DMS53 treated with DMSO at 0.1 percent for 48 hours (cell line): ENCODE measurements around the gene TMIE.
A peak's percentile ranks its signal among the peaks of the same experiment; 100 is the strongest.

Source experiments
- DNase-seq: peaks from one replicate; lab custom pipeline; 2025; ENCODE audit not compliant: unreplicated experiment; lab: John Stamatoyannopoulos, UW

The TMIE gene, protein sequence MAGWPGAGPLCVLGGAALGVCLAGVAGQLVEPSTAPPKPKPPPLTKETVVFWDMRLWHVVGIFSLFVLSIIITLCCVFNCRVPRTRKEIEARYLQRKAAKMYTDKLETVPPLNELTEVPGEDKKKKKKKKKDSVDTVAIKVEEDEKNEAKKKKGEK

GRCh38 chr3:46701181-46701939 is at the start of gene TMIE:
Gene TMIE (plus strand): TSS chr3:46701392. CDS start chr3:46701488, 96 bp downstream.
- no peak for DNase-seq

GRCh38 chr3:46655271-46655670 is 45.9 kb upstream of the TMIE start:
- no peak for DNase-seq

GRCh38 chr3:46656778-46657556 is 44.2 kb upstream of the TMIE start:
- no peak for DNase-seq

- DNase-seq: no peak
These were observed 41.9 kb upstream of the TMIE start for GRCh38 chr3:46659285-46659684.

DNA sequence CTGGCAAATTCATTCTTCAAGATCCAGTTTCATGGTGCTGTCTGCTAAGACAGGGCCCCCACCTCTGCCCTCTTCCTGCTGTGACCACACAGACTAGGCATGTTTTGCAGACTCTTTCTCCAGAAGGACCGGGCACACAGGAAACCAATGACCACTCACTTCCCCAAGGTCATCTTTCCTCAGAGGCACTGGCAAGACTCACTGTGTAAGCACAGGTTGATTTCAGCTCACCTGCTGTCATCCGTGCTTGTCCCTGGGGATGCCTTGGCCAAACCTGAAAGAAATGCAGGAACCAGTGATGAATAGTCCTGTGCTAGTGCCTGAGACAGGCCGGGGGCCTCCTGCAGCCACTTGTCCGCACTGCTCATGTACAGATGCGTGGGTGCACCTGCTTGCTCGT is 41.2 kb upstream of the TMIE start:
- DNase-seq: no peak

DNA sequence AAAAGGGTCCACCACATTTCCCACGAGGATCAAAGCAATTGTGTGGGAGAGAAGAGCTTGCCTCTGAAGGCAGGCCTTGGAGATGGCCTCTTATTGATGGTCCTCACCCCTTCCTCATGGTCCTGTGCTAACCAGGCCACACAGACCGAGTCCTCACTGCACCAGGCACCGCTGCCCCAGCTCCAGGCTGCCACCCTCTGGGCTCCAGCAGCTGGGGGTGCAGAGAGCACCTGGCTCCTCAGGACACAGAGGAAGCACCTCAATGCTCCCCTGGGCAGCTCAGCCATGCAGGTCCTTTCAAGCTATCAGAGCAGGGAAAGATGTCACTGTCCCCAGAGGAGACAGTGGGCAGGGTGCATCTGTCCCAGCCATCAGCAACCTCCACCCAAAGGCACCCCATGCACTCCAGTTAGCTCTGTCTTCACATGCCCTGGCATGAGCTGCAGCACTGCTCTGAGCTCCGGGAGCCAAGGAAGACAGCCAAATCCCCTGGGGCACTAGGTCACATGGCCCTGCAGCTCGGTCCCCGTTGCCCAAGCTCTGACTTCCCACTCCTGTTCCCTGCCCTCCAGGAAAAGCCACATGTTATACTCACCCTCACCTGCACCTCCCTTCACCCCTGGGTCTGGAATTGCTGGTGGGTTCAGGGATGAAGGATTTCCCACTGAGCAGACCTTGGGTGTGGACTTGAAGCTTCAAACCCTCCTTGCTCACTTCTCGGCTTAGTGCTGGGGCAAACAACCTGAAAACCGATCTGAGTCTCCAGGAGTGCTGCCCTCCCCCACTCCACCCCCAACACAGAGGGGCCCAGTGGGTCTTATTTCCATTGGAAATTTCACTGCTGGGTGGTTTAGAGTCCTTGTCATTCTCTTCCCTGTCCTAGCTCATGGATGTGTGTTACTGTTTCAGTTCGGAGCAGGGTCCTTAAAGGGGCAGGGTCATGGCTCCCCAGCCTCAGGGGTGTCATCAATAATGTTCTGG is 40.4 kb upstream of the TMIE start:
- no peak for DNase-seq

GRCh38 chr3:46661776-46662766 is 39.1 kb upstream of the TMIE start:
- DNase-seq: no peak

DNA sequence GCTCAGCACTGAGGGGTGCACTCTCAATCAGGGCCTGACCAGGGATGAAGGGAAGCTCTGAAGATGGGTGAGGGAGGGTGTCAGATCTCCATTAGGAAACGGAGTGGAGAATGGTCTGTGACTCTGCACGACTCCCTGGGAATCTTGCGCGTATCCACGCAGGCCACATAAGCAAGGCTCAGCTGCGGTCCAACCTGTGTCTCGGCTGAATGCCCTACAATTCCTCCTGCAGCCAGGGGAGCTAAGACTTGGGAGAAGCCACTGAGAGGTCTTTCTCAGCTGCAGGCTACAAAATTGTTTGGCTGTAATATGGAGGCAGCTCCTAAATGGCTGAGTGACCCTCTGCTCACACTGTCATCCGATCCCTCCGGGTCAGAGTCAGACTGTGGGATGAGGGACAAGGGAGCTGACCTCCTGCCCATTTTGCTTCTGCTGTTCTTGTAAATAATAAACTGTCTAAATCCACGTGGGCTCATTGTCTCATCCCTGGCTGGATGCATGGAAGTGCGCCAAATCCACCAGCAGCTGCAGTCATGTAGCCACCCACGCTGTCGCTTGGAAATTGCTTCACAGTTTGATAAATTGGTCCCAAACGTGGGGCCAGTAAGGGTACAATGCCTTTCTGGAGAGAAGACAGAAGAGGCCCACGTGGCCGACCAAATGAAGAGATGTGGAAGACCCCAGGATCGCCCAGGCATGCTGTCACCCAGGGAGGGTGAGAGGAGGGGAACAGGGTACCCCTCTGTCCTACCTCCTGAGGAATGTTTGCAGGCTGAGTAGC is 38.2 kb upstream of the TMIE start:
- DNase-seq: no peak

DNA sequence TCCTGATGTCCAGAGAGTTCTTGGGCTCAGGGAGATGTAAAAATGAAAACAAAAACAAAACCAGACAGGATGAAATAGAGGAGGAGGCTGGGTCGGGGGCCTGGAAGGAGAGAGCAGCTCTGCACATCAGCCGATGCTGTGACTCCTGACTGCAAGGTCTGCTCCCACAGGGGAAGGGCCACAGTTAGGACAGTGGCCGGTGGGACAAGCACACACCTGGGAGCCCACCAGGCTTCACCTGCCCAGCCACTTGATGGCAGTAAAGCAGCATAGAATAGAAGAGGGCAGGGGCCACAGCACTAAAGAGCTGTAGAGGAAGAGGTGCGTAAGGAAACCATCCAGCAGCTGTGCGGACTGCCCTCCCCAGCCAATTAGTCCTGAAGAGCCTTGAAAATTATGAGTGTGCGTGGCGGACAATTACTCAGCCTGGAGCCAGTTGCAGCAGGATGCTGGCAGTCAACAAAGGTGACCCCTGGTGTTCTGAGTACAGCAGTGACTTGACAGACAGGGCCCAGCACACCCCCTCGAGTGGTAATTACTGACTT is 37.5 kb upstream of the TMIE start:
- peak; percentile 4 for DNase-seq

GRCh38 chr3:46664188-46664970 is 36.8 kb upstream of the TMIE start:
- no peak for DNase-seq

DNA sequence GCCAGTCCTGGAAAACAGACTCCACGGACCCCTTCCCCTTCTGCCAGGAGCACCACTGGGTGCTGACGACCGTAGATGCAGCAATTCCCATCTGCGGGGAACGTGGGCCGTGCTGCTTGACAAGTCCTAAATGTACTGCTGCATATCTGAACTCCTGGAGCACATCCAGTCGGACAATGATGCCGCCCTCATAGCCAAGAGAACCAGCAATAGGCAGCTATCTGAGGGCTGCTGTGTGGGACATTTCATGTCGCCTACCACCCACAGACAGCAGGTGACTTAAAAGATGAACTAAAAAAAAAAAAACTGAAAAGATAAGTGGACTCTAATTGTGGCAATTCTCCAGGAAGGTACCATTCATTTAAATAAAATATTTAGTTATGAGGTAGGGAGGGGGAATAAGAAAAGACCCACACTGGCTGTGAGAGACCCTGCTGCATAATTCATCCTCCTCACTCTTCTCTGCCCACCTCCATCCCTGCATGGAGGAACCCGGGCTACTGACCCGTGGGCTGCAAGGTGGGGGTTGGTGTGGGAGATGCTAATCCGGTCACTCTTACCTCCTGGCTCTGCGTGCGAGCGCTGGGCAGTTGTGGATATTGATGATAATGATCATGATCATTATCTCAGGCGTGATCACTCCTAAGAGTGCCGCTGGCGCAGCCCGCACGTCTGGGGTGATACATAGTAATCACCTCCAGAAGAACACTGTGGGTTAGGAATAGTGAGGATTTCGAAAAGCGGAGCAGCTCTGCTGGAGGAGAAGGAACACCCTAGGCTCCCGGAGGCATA is 36.0 kb upstream of the TMIE start:
- no peak for DNase-seq

DNA sequence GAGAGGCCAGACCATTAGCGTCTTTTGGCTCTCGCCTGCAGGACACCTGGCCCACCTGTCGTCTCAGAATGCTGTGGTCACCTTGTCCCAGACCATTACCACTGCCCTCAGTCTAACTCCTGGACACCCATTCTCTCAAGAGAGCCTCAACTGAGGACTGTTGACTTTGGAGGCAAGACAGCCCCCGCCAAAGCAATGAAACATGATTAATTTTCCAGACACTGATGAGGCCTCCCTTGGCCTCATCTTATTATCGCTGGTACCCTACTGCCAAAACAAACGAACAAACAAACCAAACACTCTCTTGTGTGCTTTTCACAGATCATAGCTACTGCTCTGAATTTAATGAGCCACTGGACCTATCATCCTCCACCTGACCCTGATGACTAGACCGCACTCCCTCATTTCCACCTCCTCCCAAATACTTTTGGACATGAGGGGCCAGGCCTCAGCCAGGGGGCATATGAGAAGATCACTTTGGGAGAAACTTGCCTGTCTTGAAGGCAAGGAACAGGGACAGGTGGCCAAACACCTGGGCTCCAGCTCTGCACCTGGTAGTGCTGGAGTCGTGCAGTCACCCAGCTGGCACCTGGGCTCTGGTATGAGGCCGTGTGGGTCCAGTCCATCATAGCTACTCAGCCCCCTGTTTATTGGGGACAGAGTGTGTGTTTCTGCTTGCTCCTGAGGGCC is 35.3 kb upstream of the TMIE start:
- no peak for DNase-seq

DNA sequence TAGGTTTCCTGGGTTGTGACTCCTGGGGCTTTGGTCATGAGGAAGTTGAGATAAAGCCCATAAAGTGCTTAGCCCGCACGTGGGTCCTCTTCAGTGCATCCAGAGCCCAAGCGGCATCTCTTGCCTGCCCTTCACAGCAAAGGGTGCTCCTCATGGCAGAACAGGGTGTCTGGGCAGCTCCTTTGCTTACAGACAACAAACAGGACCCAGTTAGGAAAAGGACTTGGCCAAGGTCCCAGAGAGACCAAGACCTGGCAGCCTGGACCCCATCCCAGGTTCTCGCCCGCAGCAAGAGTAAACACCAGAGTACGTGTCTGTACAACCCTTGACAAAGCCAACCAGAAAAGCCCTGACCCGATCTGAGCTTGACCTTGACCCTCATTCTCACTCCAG is 34.7 kb upstream of the TMIE start:
- no peak for DNase-seq

- DNase-seq: no peak
These were observed 34.1 kb upstream of the TMIE start for GRCh38 chr3:46667061-46667621.

DNA sequence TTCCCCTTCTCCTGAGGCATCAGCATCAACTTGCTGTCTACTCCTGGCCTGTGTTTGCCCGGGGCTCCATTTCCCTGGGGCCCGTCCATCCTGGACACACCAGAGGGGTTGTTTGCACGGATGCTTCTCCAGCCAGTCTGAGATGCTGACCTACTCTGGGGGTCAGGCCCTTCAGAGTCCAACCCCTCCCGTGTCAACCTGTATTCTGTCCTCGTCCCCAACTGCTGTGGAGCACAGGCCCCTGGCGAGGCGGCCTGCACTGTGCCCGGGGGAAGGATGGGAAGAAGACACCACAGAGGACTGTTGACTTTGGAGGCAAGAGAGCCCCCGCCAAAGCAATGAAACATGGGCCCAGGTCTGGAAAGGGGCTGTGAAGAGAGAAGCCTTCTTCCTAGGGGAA is 33.5 kb upstream of the TMIE start:
- no peak for DNase-seq

DNA sequence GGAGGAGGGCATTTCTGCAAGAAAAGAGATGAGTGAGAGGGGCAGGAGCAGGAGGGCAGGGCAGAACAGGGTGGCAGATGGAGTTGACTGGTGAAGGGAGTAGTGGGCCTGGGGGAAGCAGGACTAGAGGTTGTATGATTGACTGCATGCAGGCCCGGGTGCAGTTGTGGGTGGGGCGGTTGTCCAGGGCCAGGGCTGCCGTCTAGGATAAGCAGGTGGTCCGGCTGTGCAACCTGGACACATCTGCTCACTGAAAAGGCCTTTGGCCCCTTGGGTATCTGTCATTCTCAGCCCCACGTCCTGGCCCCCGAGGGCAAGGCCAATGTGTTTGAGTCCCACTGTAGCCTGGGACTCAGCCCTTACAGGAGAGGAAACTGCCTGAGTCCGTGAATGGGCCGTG is 33.1 kb upstream of the TMIE start:
- no peak for DNase-seq
